Lower lobe of right lung (tissue), 2 donors: ENCODE data around the gene CANT1. TPM values are rescaled to one million over a fixed set of nuclear protein-coding genes. Genes with fewer than 3 reads are reported as not detected.

Source experiments
- ATAC-seq, 2 donors: fragments of 200-7000 bp; cut with Tn5 transposase; one replicate each; pipeline ENCODE4 v1.9.1; 2020 to 2022; ENCODE audit warnings: mild to moderate bottlenecking in 2 of 2, moderate library complexity in 2 of 2
- DNase-seq: peaks from one replicate; pipeline ENCODE4 v3.0.0-alpha.2; 2020
- H3K27ac ChIP-seq: fragments of 200-600 bp; one replicate; pipeline ENCODE4 v1.8.0; 2022
- H3K27me3 ChIP-seq: fragments of 200-600 bp; one replicate; pipeline ENCODE4 v1.8.0; 2022; ENCODE audit warnings: low read depth
- H3K36me3 ChIP-seq: fragments of 200-600 bp; one replicate; pipeline ENCODE4 v1.8.0; 2022; ENCODE audit warnings: mild to moderate bottlenecking
- H3K4me1 ChIP-seq: fragments of 200-600 bp; one replicate; pipeline ENCODE4 v1.8.0; 2022
- H3K4me3 ChIP-seq: fragments of 200-600 bp; one replicate; pipeline ENCODE4 v1.8.0; 2022; ENCODE audit warnings: mild to moderate bottlenecking
- H3K9me3 ChIP-seq: fragments of 200-600 bp; one replicate; pipeline ENCODE4 v1.8.0; 2022
- CTCF ChIP-seq: fragments of 200-600 bp; IDR thresholded peaks from one replicate; pipeline ENCODE4 v1.8.0; 2022; ENCODE audit warnings: antibody characterized with exemption, mild to moderate bottlenecking
- intact Hi-C: fragments of 100-400 bp; cut with DNase I; formaldehyde crosslinking; loops from one replicate; pipeline ENCODE4 v1.11.0; 2022
- total RNA-seq: library from RNA; stranded (reverse); fragmentation: NEBNext Ultra II Directional; extraction: Animal tissue kit (Norgen Biotek cat#: 25700); gene quantifications from one replicate; pipeline ENCODE4 v1.2.1, GENCODE V29; 2021
- donor health status: DM: no; HTN: yes; CAD: no; lungs with severe emphysema.

CANT1 gene
- total RNA-seq, 1 donor from 2014 or later: 54.4 TPM

- ATAC-seq: no peak
- Histone ChIP-seq H3K36me3 (no peaks in the 10 kb centered on the region), H3K4me1 (no peaks in the 10 kb centered on the region), H3K4me3 (no peak overlapping the region), H3K27me3 (no peaks in the 10 kb centered on the region), H3K27ac (no peak overlapping the region), H3K9me3 (peaks cover 15% of the 10 kb centered on the region)
- intact Hi-C loops: no loop called here
- no peak for TF ChIP-seq CTCF
- DNase-seq: no peak
Measured at GRCh38 chr17:78952706-78953105, 56.9 kb downstream of the CANT1 start.

DNA sequence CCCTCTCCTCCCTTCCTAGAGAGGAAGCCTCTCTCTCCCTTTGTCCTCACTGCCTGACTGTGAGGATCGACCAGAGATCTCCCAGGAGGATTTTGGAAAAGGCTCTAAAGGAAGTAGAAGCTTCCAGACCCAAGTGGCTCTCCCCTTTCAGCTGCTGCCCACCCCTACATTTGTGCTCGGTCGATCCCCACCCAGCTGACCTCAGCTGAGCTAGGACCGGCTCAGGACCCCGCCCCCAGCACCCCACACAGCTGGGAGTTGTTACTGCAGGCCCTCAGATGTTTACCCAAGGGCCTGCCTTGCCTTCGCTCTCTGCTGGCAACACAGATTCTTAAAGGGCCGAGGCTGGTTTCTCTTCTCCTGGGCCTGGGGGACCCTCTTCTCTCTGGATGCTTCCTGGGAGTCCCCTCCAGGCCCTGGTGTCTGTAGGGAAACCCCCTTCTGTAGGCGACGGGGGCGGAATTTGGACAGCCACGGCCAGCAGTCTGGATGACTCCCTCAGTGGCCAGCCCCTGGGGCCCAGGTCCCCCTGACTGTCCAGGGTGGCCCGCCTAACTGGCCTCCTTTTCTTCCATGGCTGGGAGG lies 57.5 kb downstream of the CANT1 start:
- Histone ChIP-seq H3K27me3 (no peaks in the 10 kb centered on the region), H3K4me3 (no peak overlapping the region), H3K36me3 (no peaks in the 10 kb centered on the region), H3K4me1 (peaks cover 4% of the 10 kb centered on the region), H3K27ac (no peak overlapping the region), H3K9me3 (peaks cover 15% of the 10 kb centered on the region)
- ATAC-seq: peak in 1 of 2 donors; percentile 40
- no peak for TF ChIP-seq CTCF
- DNase-seq: no peak
- intact Hi-C loops: no loop called here

DNA sequence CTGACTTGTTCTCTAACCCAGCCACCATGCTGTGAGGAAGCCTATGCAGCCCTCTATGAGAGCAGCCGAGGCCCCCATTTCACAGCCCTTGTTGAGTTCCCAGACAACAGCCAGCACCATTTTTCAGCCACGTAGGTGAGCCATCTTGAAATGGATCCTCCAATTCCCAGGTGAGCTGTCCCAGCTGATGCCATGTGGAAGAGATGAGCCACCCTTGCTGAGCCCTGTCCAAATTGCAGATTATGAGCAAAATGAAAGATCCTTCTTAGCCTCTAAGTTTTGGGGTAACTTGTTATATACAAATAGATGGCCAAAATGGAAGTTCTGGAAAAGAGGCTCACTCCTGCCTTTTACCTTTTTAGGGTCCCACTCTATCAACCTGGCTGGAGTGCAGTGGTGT lies 58.7 kb downstream of the CANT1 start:
- H3K27ac ChIP-seq: no peak overlapping the region
- H3K36me3 ChIP-seq: no peaks in the 10 kb centered on the region
- peaks cover 5% of the 10 kb centered on the region for H3K4me1 ChIP-seq
- intact Hi-C loops: no loop called here
- no peak for ATAC-seq
- peaks cover 15% of the 10 kb centered on the region for H3K9me3 ChIP-seq
- H3K27me3 ChIP-seq: no peaks in the 10 kb centered on the region
- no peak for DNase-seq
- H3K4me3 ChIP-seq: no peak overlapping the region
- TF ChIP-seq CTCF: no peak

- no peak for TF ChIP-seq CTCF
- peaks cover 5% of the 10 kb centered on the region for H3K4me1 ChIP-seq
- DNase-seq: no peak
Measured at GRCh38 chr17:78947235-78948149, 62.1 kb downstream of the CANT1 start.

DNA sequence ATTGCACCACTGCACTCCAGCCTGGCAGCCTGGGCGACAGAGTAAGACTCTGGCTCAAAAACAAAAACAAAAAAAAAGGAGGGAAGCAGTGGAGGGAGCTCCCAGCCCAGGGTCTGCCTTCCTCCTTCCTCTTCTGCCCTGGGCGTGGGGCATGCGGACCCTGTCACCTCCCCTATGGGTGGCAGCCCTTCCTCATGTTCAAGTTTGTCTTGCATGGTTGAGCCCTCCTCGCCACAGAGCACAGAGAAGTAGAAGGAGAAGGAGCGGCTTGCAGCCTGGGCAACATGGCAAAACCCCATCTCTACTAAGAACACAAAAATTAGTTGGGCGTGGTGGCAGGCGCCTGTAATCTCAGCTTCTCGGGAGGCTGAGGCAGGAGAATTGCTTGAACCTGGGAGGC lies 62.9 kb downstream of the CANT1 start:
- ATAC-seq (peak in 1 of 2 donors; percentile 21), DNase-seq (no peak)
- Histone ChIP-seq H3K36me3 (no peaks in the 10 kb centered on the region), H3K27ac (no peak overlapping the region), H3K9me3 (peaks cover 15% of the 10 kb centered on the region), H3K4me3 (no peak overlapping the region), H3K4me1 (peaks cover 5% of the 10 kb centered on the region), H3K27me3 (no peaks in the 10 kb centered on the region)
- intact Hi-C loops: no loop called here
- no peak for TF ChIP-seq CTCF

More at GRCh38 chr17:78947235-78948149, 62.1 kb downstream of the CANT1 start:
- Histone ChIP-seq H3K27me3 (no peaks in the 10 kb centered on the region), H3K27ac (no peak overlapping the region), H3K4me3 (no peak overlapping the region), H3K36me3 (no peaks in the 10 kb centered on the region), H3K9me3 (peaks cover 15% of the 10 kb centered on the region)
- intact Hi-C loops: no loop called here
- ATAC-seq: peak; percentile 41 to 68
